GM12878 (cell line): Measurements from ENCODE around the gene NDC80. TPM values are rescaled to one million over a fixed set of nuclear protein-coding genes. Genes with fewer than 3 reads are reported as not detected.

Source experiments
- ATAC-seq: fragments of 200-7000 bp; cut with Tn5 transposase; 3 replicates; pipeline ENCODE4 v1.9.1; 2020; ENCODE audit warnings: mild to moderate bottlenecking, moderate library complexity
- BruUV-seq: library from RNA; stranded (reverse); fragments of 400-500 nt; replicated peaks from 2 replicates; lab custom pipeline; 2021; lab: Mats Ljungman, UMichigan
- CTCF ChIA-PET: fragments of 300-600 bp; sonication (Branson Sonifier 250); formaldehyde crosslinking; extraction: SDS; loops from one replicate; lab custom pipeline; 2021; ENCODE audit warnings: inconsistent platforms; lab: Yijun Ruan, JAX
- POLR2A ChIA-PET: fragments of 350-600 bp; formaldehyde crosslinking; extraction: SDS; loops from one replicate; lab custom pipeline; 2021; ENCODE audit warnings: inconsistent platforms; lab: Charles Lee
- RAD21 ChIA-PET: fragments of 300-600 bp; sonication (Branson Sonifier 250); formaldehyde crosslinking; loops from one replicate; lab custom pipeline; 2023; ENCODE audit warnings: antibody characterized with exemption; ENCODE audit not compliant: unreplicated experiment; lab: Charles Lee
- SMC1A ChIA-PET: fragments of 300-600 bp; sonication (Branson Sonifier 250); formaldehyde crosslinking; loops from one replicate; lab custom pipeline; 2023; ENCODE audit not compliant: unreplicated experiment, uncharacterized antibody; lab: Charles Lee
- DNase-seq: peaks from one replicate; pipeline ENCODE4 v3.0.0-alpha.2; 2011; ENCODE audit warnings: low read depth, low spot score
- FAIRE-seq: peaks from 3 replicates; lab custom pipeline; 2011; peaks lifted over from hg19 to GRCh38; lab: Jason Lieb, UNC
- H2AFZ ChIP-seq: 2 replicates; pipeline ENCODE4 v1.6.0; 2011; ENCODE audit warnings: low read depth, low read length, control low read depth; ENCODE audit not compliant: control insufficient read depth
- H3K27ac ChIP-seq: 2 replicates; pipeline ENCODE4 v1.5.1; 2011; ENCODE audit warnings: control low read depth; ENCODE audit not compliant: control insufficient read depth, insufficient read depth
- H3K27me3 ChIP-seq, 2 experiments: replicated peaks in 1 of 2; 2 replicates each; pipeline versions ENCODE4 v1.6.0 to v1.6.1; 2011; ENCODE audit warnings: low read length in 1 of 2; ENCODE audit not compliant: control insufficient read depth in 2 of 2, insufficient read depth in 2 of 2
- H3K36me3 ChIP-seq, 2 experiments: 2 replicates each; pipeline ENCODE4 v1.5.1; 2011; ENCODE audit warnings: low read length in 1 of 2; ENCODE audit not compliant: control insufficient read depth in 2 of 2, insufficient read depth in 2 of 2
- H3K4me1 ChIP-seq: 2 replicates; pipeline ENCODE4 v1.6.1; 2011; ENCODE audit warnings: mild to moderate bottlenecking, low read length, moderate library complexity, mixed read lengths; ENCODE audit not compliant: control insufficient read depth, insufficient read depth
- H3K4me2 ChIP-seq: 2 replicates; pipeline ENCODE4 v1.6.0; 2011; ENCODE audit warnings: control low read depth; ENCODE audit not compliant: control insufficient read depth, insufficient read depth
- H3K4me3 ChIP-seq: fragments of 200-600 bp; sonication (generic); 2 replicates; pipeline ENCODE4 v1.5.1; 2016
- H3K79me2 ChIP-seq: 2 replicates; pipeline ENCODE4 v1.6.0; 2011; ENCODE audit warnings: low read length; ENCODE audit not compliant: control insufficient read depth, insufficient read depth
- H3K9ac ChIP-seq: 2 replicates; pipeline ENCODE4 v1.8.0; 2011; ENCODE audit warnings: low read length, control low read depth, mixed read lengths; ENCODE audit not compliant: control insufficient read depth, insufficient read depth
- H3K9me3 ChIP-seq: replicated peaks from 3 replicates; pipeline ENCODE4 v1.5.1; 2011; ENCODE audit warnings: mild to moderate bottlenecking, low read length; ENCODE audit not compliant: control insufficient read depth, insufficient read depth
- H4K20me1 ChIP-seq: 2 replicates; pipeline ENCODE4 v1.6.0; 2011; ENCODE audit not compliant: control insufficient read depth, insufficient read depth
- BCLAF1 ChIP-seq: fragments of 450-650 bp; IDR thresholded peaks from 2 replicates; pipeline ENCODE4 v1.6.1; 2017; ENCODE audit warnings: antibody characterized with exemption, mild to moderate bottlenecking, moderate library complexity
- CHD2 ChIP-seq: IDR thresholded peaks from 2 replicates; pipeline ENCODE4 v1.6.1; 2011; ENCODE audit warnings: low read depth, low read length, improper control_type of control experiment, borderline replicate concordance
- E4F1 ChIP-seq: fragments of 450-650 bp; IDR thresholded peaks from 2 replicates; pipeline ENCODE4 v1.6.1; 2018; ENCODE audit warnings: borderline replicate concordance, mild to moderate bottlenecking; ENCODE audit not compliant: partially characterized antibody
- IRF4 ChIP-seq: IDR thresholded peaks from 2 replicates; pipeline ENCODE4 v1.6.1; 2011; ENCODE audit warnings: low read depth, low read length
- KLF5 ChIP-seq: fragments of 450-650 bp; IDR thresholded peaks from 2 replicates; pipeline ENCODE4 v1.6.1; 2014; ENCODE audit warnings: mild to moderate bottlenecking; ENCODE audit not compliant: partially characterized antibody
- MEF2A ChIP-seq: IDR thresholded peaks from 2 replicates; pipeline ENCODE4 v1.6.1; 2011; ENCODE audit warnings: low read depth, mild to moderate bottlenecking, low read length, moderate library complexity; ENCODE audit not compliant: insufficient read depth
- MTA2 ChIP-seq: fragments of 450-650 bp; IDR thresholded peaks from 2 replicates; pipeline ENCODE4 v1.6.1; 2016; ENCODE audit warnings: low read depth, mild to moderate bottlenecking, moderate library complexity
- NFYB ChIP-seq: IDR thresholded peaks from 2 replicates; pipeline ENCODE4 v1.6.1; 2011; ENCODE audit warnings: low read depth, mild to moderate bottlenecking, low read length, improper control_type of control experiment, moderate library complexity; ENCODE audit not compliant: insufficient read depth
- NR2F1 ChIP-seq: fragments of 450-650 bp; conservative IDR thresholded peaks from 2 replicates; pipeline ENCODE4 v1.6.1; 2017; ENCODE audit warnings: mild to moderate bottlenecking
- SPI1 ChIP-seq: IDR thresholded peaks from 2 replicates; pipeline ENCODE4 v1.6.1; 2011; ENCODE audit warnings: low read depth, mild to moderate bottlenecking, low read length, moderate library complexity, borderline replicate concordance; ENCODE audit not compliant: insufficient read depth
- SRF ChIP-seq, 2 experiments: IDR thresholded peaks; 2 replicates each; pipeline ENCODE4 v1.6.1; 2011; ENCODE audit warnings: low read depth in 2 of 2, low read length in 2 of 2, mild to moderate bottlenecking in 1 of 2, moderate library complexity in 1 of 2
- YY1 ChIP-seq: IDR thresholded peaks from 2 replicates; pipeline ENCODE4 v1.6.1; 2011; ENCODE audit warnings: low read depth, mild to moderate bottlenecking, low read length
- whole genome bisulfite sequencing: methylation state at CpG from one replicate; pipeline ENCODE4 v1.1.6; 2016; ENCODE audit warnings: low lambda C conversion rate; ENCODE audit not compliant: insufficient replicate concordance, insufficient coverage; ENCODE audit errors: missing lambda C conversion rate; 5-methylcytosine and 5-hydroxymethylcytosine counted together
- in situ Hi-C: fragments of 300-500 bp; cut with MboI; formaldehyde crosslinking; loops from 9 replicates; pipeline ENCODE4 v1.14.3; 2018; ENCODE audit warnings: mixed read lengths
- intact Hi-C: fragments of 100-400 bp; cut with micrococcal nuclease; formaldehyde crosslinking; loops from one replicate; pipeline ENCODE4 v1.14.2; 2022; ENCODE audit not compliant: unreplicated experiment
- polyA plus RNA-seq, 11 experiments: library from polyadenylated mRNA; depleted of rRNA in 4 of 11; unstranded in 6 of 11; stranded (reverse) in 5 of 11; fragments of >200 nt; fragmentation: Nextera tagmentation in 4 of 11; fragmentation: Illumina TruSeq in 1 of 11; extraction: Ambion mirVana in 4 of 11; extraction: Trizol in 1 of 11; gene quantifications; 1 replicate in 1 of 11; 2 replicates in 10 of 11; pipeline versions ENCODE4 v1.2.1 to v1.2.3, GENCODE V29; 2011 to 2016; ENCODE audit warnings: inconsistent platforms in 2 of 11, missing spikeins in 2 of 11, low read depth in 1 of 11
- total RNA-seq, 4 experiments: library from RNA; depleted of rRNA in 3 of 4; stranded (reverse); fragments of >200 nt in 3 of 4; fragmentation: Illumina TruSeq in 1 of 4; extraction: Trizol in 1 of 4; gene quantifications; 2 replicates each; pipeline versions ENCODE4 v1.2.1 to v1.2.3, GENCODE V29; 2013 to 2021

The NDC80 gene
- total and polyA plus RNA-seq, 10 of the 15 experiments (the other 5 are each of a cell fraction or from before 2014, with no cell fraction given), result 36.5 to 80.8 (median 54.7) TPM

GRCh38 chr18:2532797-2533196 is 38.6 kb upstream of the NDC80 start:
- POLR2A ChIA-PET, result no interaction called here
- H4K20me1 ChIP-seq, result no peaks in the 10 kb centered on the region
- CTCF ChIA-PET, result interaction anchor here (2.0 kb wide), 1 partner anchor 9 kb away, joined by 8 read pairs; no protein-coding TSS in a partner anchor
- no peaks in the 10 kb centered on the region for H3K79me2 ChIP-seq
- no peaks in the 10 kb centered on the region for H3K4me1 ChIP-seq
- H3K27me3 ChIP-seq, result no peaks in the 10 kb centered on the region
- no peak overlapping the region for H3K4me3 ChIP-seq
- TF ChIP-seq KLF5, result no peak
- 0 out of 4 replicates have a peak, but pooled peaks cover 0 to 2% of the 10 kb centered on the region in 2 experiments for H3K36me3 ChIP-seq
- H2AFZ ChIP-seq, result no peak overlapping the region
- SMC1A ChIA-PET, result interaction anchor here (3.6 kb wide), 1 partner anchor 10 kb away, joined by 12 read pairs; no protein-coding TSS in a partner anchor
- no peaks in the 10 kb centered on the region for H3K9me3 ChIP-seq
- WGBS, result 70% methylated on average over 2 of the region's 2 CpGs
- no TSS peak for BruUV-seq
- FAIRE-seq, result no peak
- in situ Hi-C loops (no loop called here), intact Hi-C loops (no loop called here)
- no peak overlapping the region for H3K4me2 ChIP-seq
- H3K9ac ChIP-seq, result no peak overlapping the region
- H3K27ac ChIP-seq, result no peak overlapping the region
- no peak for DNase-seq
- RAD21 ChIA-PET, result no interaction called here
- ATAC-seq, result no peak

GRCh38 chr18:2534906-2535305 is 36.5 kb upstream of the NDC80 start:
- Histone ChIP-seq H3K27me3 (no peaks in the 10 kb centered on the region), H2AFZ (no peak overlapping the region), H3K36me3 (peaks cover 0 to 2% of the 10 kb centered on the region in 2 experiments; a peak in 2 of 4 replicates), H3K9me3 (no peaks in the 10 kb centered on the region), H3K4me1 (no peaks in the 10 kb centered on the region), H3K79me2 (no peaks in the 10 kb centered on the region), H3K4me3 (no peak overlapping the region), H3K27ac (no peak overlapping the region), H4K20me1 (no peaks in the 10 kb centered on the region), H3K9ac (no peak overlapping the region), H3K4me2 (no peak overlapping the region)
- TF ChIP-seq IRF4, result no peak
- no peak for TF ChIP-seq YY1
- no peak for TF ChIP-seq E4F1
- TF ChIP-seq MTA2, result peak; percentile 78; the same call in 1 of the 2 replicates
- no peak for TF ChIP-seq MEF2A
- TF ChIP-seq SPI1, result no peak
- TF ChIP-seq CHD2, result no peak
- TF ChIP-seq NR2F1, result peak; percentile 59; the same call in 1 of the 2 replicates
- no peak for TF ChIP-seq NFYB
- no peak for TF ChIP-seq SRF (IDR thresholded peaks at IDR 0.05; ENCODE audit: low read depth in 2 of 2, low read length in 2 of 2)
- TF ChIP-seq BCLAF1, result no peak
- ChIA-PET RAD21 (no interaction called here), POLR2A (no interaction called here), SMC1A (interaction anchor here (1.0 to 3.6 kb wide), 3 partner anchors 10 to 431 kb away, joined by 4 to 12 read pairs (median 6); no protein-coding TSS in a partner anchor), CTCF (interaction anchor here (0.5 to 1.6 kb wide), 6 partner anchors 8 to 428 kb away, joined by 3 to 5 read pairs (median 4); no protein-coding TSS in a partner anchor)
- FAIRE-seq, result no peak
- peak; percentile 78 for ATAC-seq
- in situ Hi-C loops (no loop called here), intact Hi-C loops (no loop called here)
- no peak for DNase-seq
- WGBS, result 0% methylated on average over 1 of the region's 1 CpG
- BruUV-seq, result no TSS peak
